Dermis blood vessel endothelial cell (primary cell): ENCODE data around the gene MTF1. TPM values are rescaled to one million over a fixed set of nuclear protein-coding genes. Genes with fewer than 3 reads are reported as not detected.
A peak's percentile ranks its signal among the peaks of the same experiment; 100 is the strongest.

Source experiments
- DNase-seq: peaks from one replicate; pipeline ENCODE4 v3.0.0; 2010
- total RNA-seq: library from RNA; depleted of rRNA; stranded (reverse); fragments of >200 nt; gene quantifications from 2 replicates; pipeline ENCODE4 v1.2.3, GENCODE V29; 2014

The MTF1 gene
- total RNA-seq, 1 donor from 2014 or later, result 2.4 TPM

DNA sequence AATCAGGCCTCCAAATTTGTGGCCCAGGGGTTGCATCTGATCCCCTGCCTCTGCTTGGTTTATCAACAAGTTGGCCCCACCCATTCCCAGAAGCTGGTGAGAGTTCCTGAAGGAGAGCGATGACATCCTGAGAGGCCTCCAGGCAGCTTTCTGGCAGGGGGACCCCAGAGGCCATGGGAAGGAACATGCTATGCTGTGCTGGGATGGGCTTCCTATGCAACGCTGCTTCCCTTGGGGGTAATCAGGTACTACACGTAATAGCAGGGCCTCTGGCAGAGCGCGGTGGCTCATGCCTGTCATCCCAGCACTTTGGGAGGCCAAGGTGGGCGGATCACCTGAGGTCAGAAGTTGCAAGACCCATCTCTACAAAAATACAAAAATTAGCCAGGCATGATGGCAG is 8.4 kb upstream of the MTF1 start:
- no peak for DNase-seq

DNA sequence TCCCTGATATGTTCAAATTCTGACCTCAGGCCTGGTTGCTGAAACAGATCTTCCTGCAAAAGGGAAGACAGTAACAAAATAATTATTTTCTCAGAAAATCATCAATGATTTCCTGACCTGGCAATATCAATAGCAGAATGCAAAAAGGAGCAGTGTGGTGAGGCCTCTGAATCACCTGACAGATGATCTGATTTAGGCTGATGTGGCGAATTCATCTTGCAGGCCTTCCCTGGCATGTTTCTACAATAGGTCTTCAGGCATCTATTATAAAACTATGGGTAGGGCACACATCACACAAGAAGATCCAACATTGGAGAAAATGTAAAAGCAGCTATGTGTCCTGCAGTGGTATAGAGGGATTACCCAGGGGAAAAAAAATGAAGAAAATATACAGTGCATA is 7.1 kb upstream of the MTF1 start:
- no peak for DNase-seq

- no peak for DNase-seq
Observed at GRCh38 chr1:37865348-37866120, 6.1 kb upstream of the MTF1 start.

DNA sequence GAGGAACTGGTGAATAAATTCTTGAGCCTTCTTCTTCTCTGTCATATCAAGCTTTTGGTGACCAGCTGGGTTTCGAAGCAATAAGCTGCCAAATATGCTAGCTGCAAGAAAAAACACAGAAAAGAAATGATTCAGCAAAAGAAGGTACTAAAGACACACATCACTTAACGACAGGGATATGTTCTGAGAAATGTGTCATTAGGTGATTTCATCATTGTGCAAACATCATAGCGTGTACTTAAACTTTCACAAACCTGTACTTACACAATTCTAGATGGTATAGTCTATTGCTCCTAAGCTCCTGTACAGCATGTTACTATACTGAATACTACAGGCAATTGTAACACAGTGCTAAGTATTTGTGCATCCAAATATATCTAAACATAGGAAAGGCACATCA is 2.9 kb upstream of the MTF1 start:
- no peak for DNase-seq

DNA sequence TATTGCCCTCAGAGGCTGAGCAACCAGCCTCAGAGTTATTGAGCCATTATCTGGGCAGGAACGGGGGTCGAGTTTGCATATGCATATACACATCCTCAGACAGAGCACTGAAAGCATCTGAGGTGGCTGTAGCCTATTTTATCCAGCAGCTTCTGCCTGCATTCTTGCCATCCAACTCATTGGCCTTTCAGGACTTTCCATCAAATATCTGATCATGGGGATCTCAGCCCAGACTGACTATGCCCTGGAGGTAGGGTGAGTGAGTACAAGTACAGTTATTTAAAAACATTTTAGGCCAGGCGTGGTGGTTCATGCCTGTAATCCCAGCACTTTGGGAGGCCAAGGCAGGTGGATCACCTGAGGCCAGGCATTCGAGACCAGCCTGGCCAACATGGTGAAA is 1.8 kb upstream of the MTF1 start:
- DNase-seq, result no peak

GRCh38 chr1:37860346-37860666 is 914 bp upstream of the MTF1 start:
- DNase-seq, result no peak

DNA sequence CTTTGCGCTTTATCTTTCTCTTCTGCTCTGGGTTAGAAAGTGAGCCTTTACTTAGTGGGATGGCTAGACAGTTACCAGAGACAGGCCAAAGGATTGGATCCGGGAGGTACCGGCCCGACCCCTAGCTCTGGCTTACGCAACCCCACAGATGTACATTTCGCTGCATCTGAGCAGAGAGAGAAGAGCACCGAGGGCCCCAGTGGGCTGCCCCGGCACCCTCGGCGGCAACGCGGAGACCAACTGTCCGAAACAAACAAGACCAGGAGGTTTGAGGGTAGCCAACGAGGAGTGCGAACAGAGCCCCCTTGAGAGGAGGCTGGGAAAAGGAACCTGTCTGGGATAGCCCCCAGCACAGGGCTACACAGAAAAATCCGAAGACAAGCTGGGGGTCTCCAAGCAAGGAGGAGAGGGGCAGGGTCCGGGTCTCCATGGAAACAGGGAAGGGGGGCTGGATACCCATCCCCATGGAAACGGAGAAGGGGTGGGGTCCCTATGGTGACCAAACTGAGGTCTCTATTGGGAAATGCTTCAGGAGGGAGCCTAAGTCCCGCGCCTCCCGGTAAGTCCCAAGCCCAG is 373 bp downstream of the MTF1 start:
- no peak for DNase-seq

DNA sequence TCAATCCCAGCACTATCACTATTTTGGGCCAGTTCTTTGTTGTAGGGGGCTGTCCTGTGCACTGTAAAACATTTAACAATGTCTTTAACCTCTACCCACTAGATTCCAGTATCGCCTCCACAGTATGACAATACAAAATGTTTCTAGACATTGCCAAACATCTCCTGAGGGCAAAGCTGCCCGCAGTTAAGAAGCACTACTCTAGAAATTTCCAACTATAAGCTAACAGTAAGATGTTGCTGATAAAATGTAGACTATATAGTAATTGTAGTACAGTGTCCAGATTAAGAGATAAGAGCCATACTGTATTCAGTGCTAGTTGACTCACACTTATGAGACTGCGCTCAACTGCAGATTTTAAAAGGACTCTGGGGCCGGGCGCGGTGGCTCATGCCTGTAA is 5.0 kb downstream of the MTF1 start:
- no peak for DNase-seq

DNA sequence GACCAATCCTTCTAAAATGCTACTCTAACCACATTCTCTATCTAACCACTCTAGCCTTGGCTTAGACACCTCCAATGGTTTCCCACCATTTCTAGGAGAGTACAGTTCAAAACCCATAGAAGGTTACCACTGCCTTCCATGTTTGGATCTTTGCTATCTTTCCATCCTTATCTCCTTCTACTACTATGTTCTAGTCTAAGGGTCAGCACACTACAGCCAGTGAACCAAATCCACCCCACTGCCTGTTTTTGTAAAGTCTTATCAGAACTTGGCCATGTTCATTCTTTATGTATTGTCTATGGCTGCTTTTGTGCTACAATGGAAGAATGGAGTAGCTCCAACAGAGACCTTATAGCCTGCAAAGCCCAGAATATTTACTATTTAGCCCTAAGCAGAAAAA is 6.2 kb downstream of the MTF1 start:
- DNase-seq, result no peak

DNA sequence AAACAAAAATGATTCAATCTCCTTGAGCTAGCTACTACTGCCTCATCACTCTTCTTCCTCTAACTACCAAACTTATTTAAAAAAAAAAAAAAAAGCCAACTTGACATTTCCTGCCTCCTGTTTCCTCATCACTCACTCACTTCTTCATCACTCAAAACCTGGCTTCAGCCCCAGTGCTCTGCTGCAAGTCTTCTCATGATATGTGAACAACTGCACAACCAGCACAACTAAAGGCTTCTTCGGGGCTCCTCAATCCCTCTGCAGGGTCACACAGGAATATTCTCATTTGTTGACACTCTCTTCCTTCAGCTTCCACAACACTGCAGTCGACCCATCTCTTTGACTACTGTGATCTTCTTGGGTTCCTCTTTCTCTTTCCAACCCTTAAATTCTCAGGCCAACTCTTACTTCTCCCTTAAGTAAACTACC is 7.6 kb downstream of the MTF1 start:
- DNase-seq, result peak; percentile 9

DNA sequence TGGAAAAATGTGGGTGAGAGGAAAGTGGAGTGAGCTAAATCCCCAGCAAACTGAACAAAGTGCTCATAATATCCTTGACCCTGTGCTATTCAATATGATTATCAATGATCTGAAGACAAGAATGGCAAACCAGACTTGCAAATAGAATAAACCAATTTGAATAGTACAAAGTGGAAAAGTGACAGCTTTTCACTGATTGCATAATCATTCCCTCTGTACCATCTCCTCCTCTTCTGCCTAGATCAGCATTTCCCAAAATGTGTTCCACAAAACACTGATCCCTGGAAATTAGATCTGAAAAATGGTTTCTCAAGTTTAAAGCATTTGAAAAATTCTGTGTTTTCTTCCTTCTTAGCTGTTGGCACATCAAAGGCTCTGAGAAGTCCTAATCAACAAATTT is 8.1 kb downstream of the MTF1 start:
- no peak for DNase-seq

DNA sequence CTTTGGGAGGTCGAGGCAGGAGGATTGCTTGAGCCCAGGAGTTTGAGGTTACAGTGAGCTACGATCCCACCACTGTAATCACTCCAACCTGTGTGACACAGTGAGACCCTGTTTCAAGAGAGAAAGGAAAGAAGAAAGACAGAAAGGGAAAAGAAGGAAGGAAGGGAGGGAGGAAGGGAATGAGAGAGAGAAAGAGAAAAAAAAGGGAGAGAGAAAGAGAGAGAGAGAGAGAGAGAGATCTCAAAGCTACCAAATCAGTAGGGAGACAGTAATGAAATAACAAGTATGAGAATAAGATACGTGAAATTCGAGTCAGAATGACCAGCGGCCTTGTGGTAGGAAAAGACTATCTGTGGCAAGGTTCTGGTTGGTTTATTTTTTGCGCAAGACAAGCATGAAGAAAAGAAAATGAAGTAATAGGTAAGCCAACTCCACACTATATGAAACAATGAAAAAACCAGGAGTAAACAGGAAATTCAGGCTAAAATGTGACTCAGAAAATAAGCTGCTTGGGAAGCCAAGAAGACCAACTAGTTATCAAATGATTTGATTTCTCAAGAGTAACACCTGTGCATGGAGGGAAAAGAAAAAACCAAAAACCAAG is 8.9 kb downstream of the MTF1 start:
- peak; percentile 16 for DNase-seq

DNA sequence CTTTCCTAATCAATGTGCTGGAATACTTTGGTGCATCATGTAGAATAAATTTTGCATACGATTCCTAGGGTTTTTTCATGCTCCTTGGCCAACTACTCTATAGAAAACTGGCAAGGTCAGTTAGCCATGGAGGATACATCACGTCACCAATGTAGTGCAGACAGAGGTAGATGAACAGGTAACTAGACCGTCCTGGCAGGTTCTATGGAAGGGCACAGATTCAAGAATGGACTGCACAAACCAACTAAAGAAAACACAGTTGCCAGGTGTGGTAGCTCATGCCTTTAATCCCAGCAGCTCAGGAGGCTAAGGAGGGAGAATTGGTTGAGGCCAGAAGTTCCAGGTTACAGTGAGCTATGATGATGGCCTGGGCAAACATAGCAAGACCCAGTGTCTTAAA is 9.9 kb downstream of the MTF1 start:
- no peak for DNase-seq

DNA sequence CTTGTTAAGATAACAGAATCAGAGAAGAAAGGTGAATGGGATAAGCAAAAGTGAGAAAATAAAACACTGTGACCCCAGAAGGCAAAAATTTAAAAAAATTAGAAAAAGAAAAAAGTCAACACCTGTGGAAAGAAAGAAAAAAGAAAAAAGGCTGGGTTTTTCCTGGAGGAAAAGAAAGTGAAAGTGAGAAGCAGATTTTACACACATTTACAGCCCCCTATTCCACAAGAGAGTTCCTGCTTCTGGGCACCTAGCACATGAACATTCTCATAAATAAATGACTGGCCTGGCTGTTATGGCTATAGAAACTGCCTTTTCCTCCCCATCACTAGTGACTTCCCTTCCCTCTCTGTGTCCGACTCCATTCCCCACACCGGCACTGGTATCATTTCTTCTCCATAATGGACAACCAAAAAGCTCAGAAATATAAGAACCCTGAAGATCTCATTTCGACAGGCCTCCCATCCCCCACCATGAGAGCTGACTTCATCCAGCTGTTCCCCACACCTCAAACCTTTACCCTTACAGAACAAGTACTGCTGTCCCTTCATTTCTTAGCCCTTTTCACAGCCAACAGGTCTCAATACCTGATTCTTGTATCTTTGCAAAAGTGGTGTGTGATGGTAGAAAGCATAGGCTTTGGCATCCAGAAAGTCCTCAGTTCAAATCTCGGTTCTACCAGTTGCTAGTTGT is 12.6 kb downstream of the MTF1 start:
- no peak for DNase-seq

GRCh38 chr1:37845786-37846185 is 13.6 kb downstream of the MTF1 start:
- DNase-seq, result no peak

- no peak for DNase-seq
Observed at GRCh38 chr1:37845049-37845646, 14.2 kb downstream of the MTF1 start.

- DNase-seq, result no peak
Observed at GRCh38 chr1:37844536-37844935, 14.9 kb downstream of the MTF1 start.

GRCh38 chr1:37841652-37842051 is 17.7 kb downstream of the MTF1 start:
- DNase-seq, result no peak

- DNase-seq, result no peak
Observed at GRCh38 chr1:37840711-37841110, 18.7 kb downstream of the MTF1 start.

GRCh38 chr1:37839676-37840075 is 19.7 kb downstream of the MTF1 start:
- DNase-seq, result no peak

GRCh38 chr1:37836788-37837187 is 22.6 kb downstream of the MTF1 start:
- DNase-seq, result no peak

- DNase-seq, result no peak
Observed at GRCh38 chr1:37831809-37832208, 27.6 kb downstream of the MTF1 start.

- no peak for DNase-seq
Observed at GRCh38 chr1:37831109-37831508, 28.3 kb downstream of the MTF1 start.
